D721Med (cell line): ENCODE measurements around the gene TRNP1.

Experiments
- DNase-seq: peaks from one replicate; pipeline ENCODE4 v3.0.0; 2011; ENCODE audit warnings: low spot score; ENCODE audit not compliant: insufficient read length
- FAIRE-seq: peaks from 2 replicates; lab custom pipeline; 2011; peaks lifted over from hg19 to GRCh38; lab: Jason Lieb, UNC
- TF ChIP-seq, protein P1 (sequence below): IDR thresholded peaks from 2 replicates; pipeline ENCODE4 v1.5.1; 2012; ENCODE audit warnings: mild to moderate bottlenecking, control low read depth; ENCODE audit not compliant: insufficient read depth; ENCODE audit errors: missing control alignments

Gene TRNP1

DNA sequence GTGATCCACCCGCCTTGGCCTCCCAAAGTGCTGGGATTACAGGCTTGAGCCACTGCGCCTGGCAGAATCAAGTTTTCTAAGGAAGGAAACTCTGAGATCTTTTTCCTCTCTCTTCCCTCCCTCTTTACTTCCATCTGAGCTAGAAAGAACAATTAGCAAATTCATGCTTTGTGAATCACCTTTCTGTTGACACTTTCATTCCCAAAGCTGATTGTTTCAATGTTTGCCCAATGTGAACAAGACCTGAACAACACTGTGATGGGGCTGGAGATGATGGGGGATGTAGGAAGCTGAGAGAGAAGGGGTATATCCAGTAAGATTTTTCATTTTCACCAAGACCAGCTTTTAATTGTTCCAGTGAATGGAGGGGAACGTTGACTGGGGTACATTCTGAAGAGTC is 24.8 kb downstream of the TRNP1 start:
- TF ChIP-seq, protein P1, sequence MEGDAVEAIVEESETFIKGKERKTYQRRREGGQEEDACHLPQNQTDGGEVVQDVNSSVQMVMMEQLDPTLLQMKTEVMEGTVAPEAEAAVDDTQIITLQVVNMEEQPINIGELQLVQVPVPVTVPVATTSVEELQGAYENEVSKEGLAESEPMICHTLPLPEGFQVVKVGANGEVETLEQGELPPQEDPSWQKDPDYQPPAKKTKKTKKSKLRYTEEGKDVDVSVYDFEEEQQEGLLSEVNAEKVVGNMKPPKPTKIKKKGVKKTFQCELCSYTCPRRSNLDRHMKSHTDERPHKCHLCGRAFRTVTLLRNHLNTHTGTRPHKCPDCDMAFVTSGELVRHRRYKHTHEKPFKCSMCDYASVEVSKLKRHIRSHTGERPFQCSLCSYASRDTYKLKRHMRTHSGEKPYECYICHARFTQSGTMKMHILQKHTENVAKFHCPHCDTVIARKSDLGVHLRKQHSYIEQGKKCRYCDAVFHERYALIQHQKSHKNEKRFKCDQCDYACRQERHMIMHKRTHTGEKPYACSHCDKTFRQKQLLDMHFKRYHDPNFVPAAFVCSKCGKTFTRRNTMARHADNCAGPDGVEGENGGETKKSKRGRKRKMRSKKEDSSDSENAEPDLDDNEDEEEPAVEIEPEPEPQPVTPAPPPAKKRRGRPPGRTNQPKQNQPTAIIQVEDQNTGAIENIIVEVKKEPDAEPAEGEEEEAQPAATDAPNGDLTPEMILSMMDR: no peak
- DNase-seq (no peak), FAIRE-seq (no peak)

DNA sequence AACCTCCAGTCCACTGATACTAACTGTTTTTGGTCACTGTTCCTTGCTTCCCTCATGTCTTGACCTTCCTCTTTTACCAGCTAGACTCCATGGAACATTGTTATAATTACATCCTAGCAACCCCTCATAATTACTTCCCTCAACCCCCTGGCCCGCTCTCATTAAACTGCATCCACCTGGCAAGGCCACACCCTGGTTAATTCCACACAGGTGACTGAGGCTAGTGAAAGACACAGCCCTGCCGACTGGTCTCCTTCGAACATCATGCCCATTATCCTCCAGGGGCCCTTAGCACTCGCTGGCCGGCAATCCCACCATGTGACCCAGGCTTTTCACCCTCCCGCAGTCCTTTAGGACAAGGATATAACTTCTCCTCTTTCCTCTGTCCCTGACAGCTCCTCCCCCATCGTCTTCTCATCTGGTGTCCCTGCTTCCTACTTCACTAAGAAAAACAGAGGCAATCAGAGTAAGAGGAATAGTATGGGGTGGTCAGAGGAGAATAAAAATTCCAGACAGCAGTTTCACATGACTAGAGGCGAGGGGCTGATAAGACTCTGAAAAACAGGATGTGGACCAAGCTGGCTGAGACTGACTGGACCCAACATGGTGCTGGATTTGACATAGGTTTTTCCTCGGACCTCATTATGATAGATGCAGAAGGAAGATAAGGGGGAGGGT is 28.0 kb downstream of the TRNP1 start:
- TF ChIP-seq, protein P1: no peak
- FAIRE-seq (no peak), DNase-seq (no peak)

DNA sequence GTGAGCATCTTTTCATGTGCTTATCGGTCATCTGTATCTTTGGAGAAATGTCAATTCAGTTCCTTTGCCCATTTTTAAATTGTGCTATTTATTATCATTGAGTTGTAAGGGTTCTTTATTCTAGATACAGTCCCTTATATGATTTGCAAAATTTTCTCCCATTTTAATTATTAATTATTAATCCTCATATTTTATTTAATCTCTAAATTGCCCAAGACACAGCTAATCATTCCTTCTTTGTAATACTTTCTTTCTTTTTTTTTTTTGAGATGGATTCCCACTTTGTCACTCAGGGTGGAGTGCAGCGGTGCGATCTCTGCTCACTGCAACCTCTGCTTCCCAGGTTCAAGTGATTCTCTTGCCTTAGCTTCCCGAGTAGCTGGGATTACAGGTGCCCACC is 32.2 kb downstream of the TRNP1 start:
- TF ChIP-seq, protein P1: no peak
- DNase-seq (no peak), FAIRE-seq (no peak)

DNA sequence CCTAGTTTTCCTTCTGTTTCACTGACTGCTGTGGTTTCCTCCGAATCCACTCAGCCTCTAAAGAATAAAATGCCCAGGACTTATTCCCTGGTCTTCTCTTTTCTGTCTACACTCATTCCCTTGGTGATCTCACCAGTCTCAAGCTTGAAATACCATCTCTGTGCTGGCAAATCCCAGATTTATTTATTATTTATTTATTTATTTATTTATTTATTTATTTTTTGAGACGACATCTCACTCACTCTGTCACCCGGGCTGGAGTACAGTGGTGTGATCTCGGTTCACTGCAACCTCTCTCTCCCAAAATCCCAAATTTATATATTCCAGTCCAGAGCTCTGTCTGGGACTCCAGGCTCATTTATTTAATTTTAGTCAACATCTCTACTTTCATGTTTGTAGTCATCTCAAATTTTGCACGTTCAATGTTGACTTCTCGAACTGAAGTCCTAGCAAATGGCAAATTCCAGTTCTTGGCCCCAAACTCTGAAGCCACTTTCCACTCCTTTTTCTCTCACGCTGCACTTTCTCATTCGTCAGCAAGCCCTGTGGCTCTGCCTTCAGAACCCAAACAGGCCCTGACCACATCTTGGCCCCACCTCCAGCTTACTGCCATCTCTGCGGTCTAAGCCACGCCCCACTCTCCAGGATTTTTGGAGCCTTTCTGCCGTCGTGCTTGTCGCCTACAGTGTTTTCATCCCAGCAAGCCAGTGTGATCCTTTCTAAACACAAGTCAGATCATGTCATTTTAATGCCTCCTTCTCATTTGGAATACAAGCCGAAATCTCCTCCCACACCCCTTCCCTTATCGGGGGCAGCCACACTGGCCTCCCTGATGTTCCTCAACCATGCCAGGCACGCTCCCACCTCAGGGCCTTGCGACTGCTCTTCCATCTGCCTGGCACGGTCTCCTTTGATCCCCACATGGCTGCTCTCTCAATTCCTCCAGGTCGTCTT is 33.4 kb downstream of the TRNP1 start:
- no peak for DNase-seq
- TF ChIP-seq, protein P1: no peak
- no peak for FAIRE-seq

DNA sequence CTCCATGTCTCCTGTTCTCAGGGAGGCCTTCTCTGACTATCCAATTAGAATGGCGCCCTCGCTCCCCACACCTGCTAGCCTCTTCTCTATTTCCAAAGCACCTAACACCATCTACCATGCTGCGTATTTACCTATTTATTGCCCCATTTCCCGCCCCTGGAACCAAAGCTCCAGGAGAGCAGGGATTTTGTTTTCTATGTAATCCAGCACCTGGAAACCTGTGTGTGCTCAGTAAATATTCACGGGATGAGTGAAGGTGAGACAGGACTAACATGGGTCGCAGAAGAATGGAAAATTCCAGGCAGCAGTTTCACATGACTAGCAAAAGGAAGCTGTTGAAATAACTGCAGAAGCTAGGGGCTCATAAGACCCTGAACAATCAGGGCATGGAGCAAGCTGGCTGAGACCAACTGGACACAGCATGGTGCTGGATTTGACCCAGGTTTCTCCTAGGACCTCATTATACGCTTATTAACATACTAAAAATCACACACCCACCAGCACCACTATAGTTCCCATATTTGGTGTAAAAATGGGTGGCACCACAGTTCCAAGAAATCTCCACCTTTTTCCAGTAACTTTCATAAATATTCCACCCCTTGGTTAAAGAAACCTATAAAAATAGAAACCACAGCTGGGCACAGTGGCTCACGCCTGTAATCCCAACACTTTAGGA is 34.2 kb downstream of the TRNP1 start:
- TF ChIP-seq, protein P1: no peak
- FAIRE-seq (no peak), DNase-seq (no peak)

DNA sequence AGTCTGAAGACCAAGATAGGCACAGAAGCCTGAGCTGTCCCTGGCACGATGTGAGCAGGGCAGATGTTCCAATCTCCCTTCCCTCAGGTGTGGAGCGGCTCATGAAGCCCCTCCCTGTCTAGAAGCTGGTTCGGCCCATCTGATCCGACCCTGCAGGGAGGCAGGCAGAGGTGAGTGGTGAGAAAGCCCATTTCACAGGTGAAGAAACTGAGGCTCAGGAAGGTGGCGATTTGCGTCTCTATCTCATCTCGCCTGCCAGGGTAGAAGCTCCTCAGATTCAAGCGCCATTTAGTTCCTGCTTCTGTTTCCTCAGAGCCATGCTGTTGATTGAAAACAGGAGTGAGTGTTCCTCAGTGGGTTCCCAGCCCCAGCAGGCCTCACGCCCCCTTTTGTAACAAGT is 36.0 kb downstream of the TRNP1 start:
- TF ChIP-seq, protein P1: no peak
- DNase-seq (no peak), FAIRE-seq (no peak)
